ENCODE measurements around the gene FAM118B.

GRCh38 chr11:126303623-126304456 lies 92.3 kb downstream of the FAM118B start, which contains the start of gene DCPS:
- TF ChIP-seq CTCF (IDR thresholded peaks at IDR 0.05) (no peak), POLR2A (IDR thresholded peaks at IDR 0.05) (peak; percentile 75 to 93 (median 87))

All from body of pancreas (tissue), 4 donors.